ENCODE results near the gene P2RX2. TPM values are rescaled to one million over a fixed set of nuclear protein-coding genes. Genes with fewer than 3 reads are reported as not detected.

The P2RX2 gene
- total and polyA plus RNA-seq, 2 of the 4 experiments (the other 2 are of a cell fraction): not detected

GRCh38 chr12:132593521-132593920, 25.1 kb upstream of the P2RX2 start:
- no CpG with 5 or more reads among the region's 18 CpGs for WGBS, 2 experiments (ENCODE audit: extremely low coverage in 2 of 2, insufficient read length in 1 of 2)

More at GRCh38 chr12:132593521-132593920, 25.1 kb upstream of the P2RX2 start:
- Histone ChIP-seq H3K14ac (replicated peaks; ENCODE audit: low read depth, low read length) (no peak overlapping the region), H2AK9ac (replicated peaks; ENCODE audit: low read depth, low read length, poor library complexity) (no peak overlapping the region), H3K18ac (ENCODE audit: low read depth, low read length) (no peak overlapping the region), H3K23ac (ENCODE audit: low read depth, low read length) (no peak overlapping the region), H2AFZ (replicated peaks; ENCODE audit: low read length, poor library complexity) (peak overlapping the region; percentile 58), H3K4me2 (ENCODE audit: low read depth, low read length) (peak overlapping the region; percentile 81; the same call in 1 of the 2 replicates), H2BK20ac (ENCODE audit: low read depth, low read length) (no peak overlapping the region), H3K56ac (ENCODE audit: extremely low read depth, insufficient read depth, low read length) (no peak overlapping the region), H2BK120ac (ENCODE audit: low read depth, low read length) (no peak overlapping the region), H4K91ac (ENCODE audit: insufficient read depth, low read depth, low read length) (no peak overlapping the region), H4K5ac (ENCODE audit: low read depth, low read length) (no peak overlapping the region), H3K27me3 (ENCODE audit: control insufficient read depth, insufficient read depth, low read length) (peaks cover 6% of the 10 kb centered on the region; the same call in 1 of the 2 replicates), H2BK15ac (ENCODE audit: low read depth, low read length) (no peak overlapping the region), H3K9ac (ENCODE audit: low read depth, low read length) (no peak overlapping the region), H3K36me3 (ENCODE audit: control insufficient read depth, insufficient read depth, low read length) (no peaks in the 10 kb centered on the region), H3K27ac (ENCODE audit: insufficient read depth, low read length) (no peak overlapping the region), H3K9me1 (ENCODE audit: insufficient read depth, low read length) (0 out of 2 replicates have a peak, but pooled peaks cover 7% of the 10 kb centered on the region), H4K20me1 (ENCODE audit: insufficient read depth, low read length) (0 out of 2 replicates have a peak, but pooled peaks cover under 1% of the 10 kb centered on the region), H2AK5ac (ENCODE audit: low read depth, low read length) (no peak overlapping the region), H3K9me3 (ENCODE audit: control insufficient read depth, insufficient read depth, low read length) (peaks cover 5% of the 10 kb centered on the region; the same call in 1 of the 2 replicates), H3K4ac (ENCODE audit: low read depth, low read length) (no peak overlapping the region), H4K8ac (ENCODE audit: low read depth in 2 of 2, low read length in 2 of 2) (peak overlapping the region in 1 of 2 experiments; percentile 42; a peak in 1 of 4 replicates), H2BK5ac (ENCODE audit: low read depth, low read length, poor library complexity, severe bottlenecking) (no peak overlapping the region), H3K4me1 (ENCODE audit: control insufficient read depth, insufficient read depth, low read length) (peaks cover 4% of the 10 kb centered on the region; the same call in 1 of the 2 replicates), H3K79me1 (ENCODE audit: low read depth in 1 of 2, low read length in 2 of 2) (no peaks in the 10 kb centered on the region), H3K4me3 (ENCODE audit: insufficient read depth, low read depth, low read length) (no peak overlapping the region)
- intact Hi-C loops (cut with micrococcal nuclease) (no loop called here), in situ Hi-C loops (cut with MboI; ENCODE audit: low sequenced_read_pairs) (no loop called here), dilution Hi-C loops (cut with HindIII; ENCODE audit: low sequenced_read_pairs, unreplicated experiment) (no loop called here)
- ChIA-PET CTCF (no interaction called here), POLR2A (ENCODE audit: unreplicated experiment) (no interaction called here)
- no TSS peak for BruUV-seq (replicated peaks)
- TF ChIP-seq BHLHE40 (IDR thresholded peaks at IDR 0.05; ENCODE audit: low read depth, low read length) (no peak), SMC3 (IDR thresholded peaks at IDR 0.05; ENCODE audit: low read depth, low read length) (no peak), FOS (IDR thresholded peaks at IDR 0.05; ENCODE audit: low read depth, low read length) (no peak), ELK1 (IDR thresholded peaks at IDR 0.05; ENCODE audit: borderline replicate concordance, low read depth, low read length) (no peak), CEBPB (IDR thresholded peaks at IDR 0.05; ENCODE audit: low read depth, low read length) (no peak), CTCF (conservative IDR thresholded peaks at IDR 0.05; ENCODE audit: low read depth, low read length) (no peak), NFE2L2 (IDR thresholded peaks at IDR 0.05; ENCODE audit: low read depth, low read length) (no peak), USF2 (IDR thresholded peaks at IDR 0.05; ENCODE audit: low read depth, low read length) (no peak), RFX5 (IDR thresholded peaks at IDR 0.05; ENCODE audit: low read depth, low read length) (no peak), MXI1 (IDR thresholded peaks at IDR 0.05; ENCODE audit: borderline replicate concordance, low read depth, low read length) (no peak), MAZ (IDR thresholded peaks at IDR 0.05; ENCODE audit: borderline replicate concordance, low read depth, low read length) (no peak), RAD21 (IDR thresholded peaks at IDR 0.05; ENCODE audit: low read length) (no peak), CHD1 (IDR thresholded peaks at IDR 0.05; ENCODE audit: low read depth, low read length) (no peak), MAFK (IDR thresholded peaks at IDR 0.05; ENCODE audit: low read depth, low read length) (no peak), POLR2A (IDR thresholded peaks at IDR 0.05; ENCODE audit: low read depth, low read length) (no peak), RCOR1 (IDR thresholded peaks at IDR 0.05; ENCODE audit: insufficient replicate concordance, low read length) (no peak)
- ATAC-seq (ENCODE audit: low read depth) (no peak), DNase-seq (no peak)

All from IMR-90 (cell line).